Lower lobe of right lung (tissue), 2 donors: ENCODE results near the gene LRP1B. TPM values are rescaled to one million over a fixed set of nuclear protein-coding genes. Genes with fewer than 3 reads are reported as not detected.

Source experiments
- ATAC-seq, 2 donors: fragments of 200-7000 bp; cut with Tn5 transposase; one replicate each; pipeline ENCODE4 v1.9.1; 2020 to 2022; ENCODE audit warnings: mild to moderate bottlenecking in 2 of 2, moderate library complexity in 2 of 2
- DNase-seq: peaks from one replicate; pipeline ENCODE4 v3.0.0-alpha.2; 2020
- H3K27ac ChIP-seq: fragments of 200-600 bp; one replicate; pipeline ENCODE4 v1.8.0; 2022
- H3K27me3 ChIP-seq: fragments of 200-600 bp; one replicate; pipeline ENCODE4 v1.8.0; 2022; ENCODE audit warnings: low read depth
- H3K36me3 ChIP-seq: fragments of 200-600 bp; one replicate; pipeline ENCODE4 v1.8.0; 2022; ENCODE audit warnings: mild to moderate bottlenecking
- H3K4me1 ChIP-seq: fragments of 200-600 bp; one replicate; pipeline ENCODE4 v1.8.0; 2022
- H3K4me3 ChIP-seq: fragments of 200-600 bp; one replicate; pipeline ENCODE4 v1.8.0; 2022; ENCODE audit warnings: mild to moderate bottlenecking
- H3K9me3 ChIP-seq: fragments of 200-600 bp; one replicate; pipeline ENCODE4 v1.8.0; 2022
- CTCF ChIP-seq: fragments of 200-600 bp; IDR thresholded peaks from one replicate; pipeline ENCODE4 v1.8.0; 2022; ENCODE audit warnings: antibody characterized with exemption, mild to moderate bottlenecking
- intact Hi-C: fragments of 100-400 bp; cut with DNase I; formaldehyde crosslinking; loops from one replicate; pipeline ENCODE4 v1.11.0; 2022
- total RNA-seq: library from RNA; stranded (reverse); fragmentation: NEBNext Ultra II Directional; extraction: Animal tissue kit (Norgen Biotek cat#: 25700); gene quantifications from one replicate; pipeline ENCODE4 v1.2.1, GENCODE V29; 2021
- donor health status: DM: no; HTN: yes; CAD: no; lungs with severe emphysema.

The LRP1B gene
- total RNA-seq, 1 donor from 2014 or later: 0.09 TPM

- Histone ChIP-seq H3K27me3 (no peaks in the 10 kb centered on the region), H3K4me3 (no peak overlapping the region), H3K36me3 (no peaks in the 10 kb centered on the region), H3K27ac (no peak overlapping the region), H3K4me1 (no peaks in the 10 kb centered on the region), H3K9me3 (no peaks in the 10 kb centered on the region)
- TF ChIP-seq CTCF: no peak
- intact Hi-C loops: no loop called here
- ATAC-seq (no peak), DNase-seq (no peak)
Observed at GRCh38 chr2:140624200-140624599, 1506.6 kb downstream of the LRP1B start.

- Histone ChIP-seq H3K4me1 (no peaks in the 10 kb centered on the region), H3K9me3 (no peaks in the 10 kb centered on the region), H3K27me3 (no peaks in the 10 kb centered on the region), H3K4me3 (no peak overlapping the region), H3K27ac (no peak overlapping the region), H3K36me3 (no peaks in the 10 kb centered on the region)
- intact Hi-C loops: no loop called here
- TF ChIP-seq CTCF: no peak
- DNase-seq (no peak), ATAC-seq (no peak)
Observed at GRCh38 chr2:140621583-140622362, 1509.0 kb downstream of the LRP1B start.

- no peak overlapping the region for H3K4me3 ChIP-seq
- no peak for DNase-seq
- ATAC-seq: no peak
- H3K4me1 ChIP-seq: no peaks in the 10 kb centered on the region
- H3K36me3 ChIP-seq: no peaks in the 10 kb centered on the region
- H3K27ac ChIP-seq: no peak overlapping the region
- no peak for TF ChIP-seq CTCF
- H3K27me3 ChIP-seq: no peaks in the 10 kb centered on the region
- no peaks in the 10 kb centered on the region for H3K9me3 ChIP-seq
- intact Hi-C loops: no loop called here
Observed at GRCh38 chr2:140604788-140605187, 1526.0 kb downstream of the LRP1B start.

GRCh38 chr2:140604096-140604495, 1526.7 kb downstream of the LRP1B start:
- ATAC-seq (no peak), DNase-seq (no peak)
- H3K27me3 ChIP-seq: no peaks in the 10 kb centered on the region
- no peak for TF ChIP-seq CTCF
- no peak overlapping the region for H3K27ac ChIP-seq
- H3K4me1 ChIP-seq: no peaks in the 10 kb centered on the region
- no peak overlapping the region for H3K4me3 ChIP-seq
- intact Hi-C loops: no loop called here
- H3K36me3 ChIP-seq: no peaks in the 10 kb centered on the region
- no peaks in the 10 kb centered on the region for H3K9me3 ChIP-seq

GRCh38 chr2:140603416-140603815, 1527.4 kb downstream of the LRP1B start:
- H3K9me3 ChIP-seq: no peaks in the 10 kb centered on the region
- no peak for DNase-seq
- H3K4me1 ChIP-seq: no peaks in the 10 kb centered on the region
- intact Hi-C loops: no loop called here
- H3K27ac ChIP-seq: no peak overlapping the region
- no peak overlapping the region for H3K4me3 ChIP-seq
- no peaks in the 10 kb centered on the region for H3K36me3 ChIP-seq
- no peak for TF ChIP-seq CTCF
- no peak for ATAC-seq
- no peaks in the 10 kb centered on the region for H3K27me3 ChIP-seq
